Neuronal stem cell (in vitro differentiated cells): ENCODE results near the gene YY1.
A peak's percentile ranks its signal among the peaks of the same experiment; 100 is the strongest.

ENCODE experiments used
- DNase-seq: peaks from one replicate; pipeline ENCODE4 v3.0.0-alpha.2; 2013; ENCODE audit warnings: low spot score
- H2AFZ ChIP-seq: one replicate; pipeline ENCODE4 v1.6.1; 2013; ENCODE audit warnings: mild to moderate bottlenecking, low read length, inconsistent platforms
- H2AK5ac ChIP-seq: 2 replicates; pipeline ENCODE4 v1.6.1; 2013; ENCODE audit warnings: low read depth, mild to moderate bottlenecking, inconsistent platforms, low read length, moderate library complexity, mixed read lengths
- H2BK120ac ChIP-seq: 2 replicates; pipeline ENCODE4 v1.6.1; 2013; ENCODE audit warnings: low read depth, mild to moderate bottlenecking, inconsistent platforms, low read length, moderate library complexity, mixed read lengths
- H2BK12ac ChIP-seq: one replicate; pipeline ENCODE4 v1.6.1; 2013; ENCODE audit warnings: low read length, inconsistent platforms
- H2BK15ac ChIP-seq: 2 replicates; pipeline ENCODE4 v1.6.1; 2013; ENCODE audit warnings: mild to moderate bottlenecking, low read length, inconsistent platforms, mixed read lengths
- H2BK5ac ChIP-seq: one replicate; pipeline ENCODE4 v1.6.1; 2013; ENCODE audit warnings: inconsistent platforms, mild to moderate bottlenecking, low read length, moderate library complexity
- H3K14ac ChIP-seq: one replicate; pipeline ENCODE4 v1.6.1; 2013; ENCODE audit warnings: low read length, inconsistent platforms
- H3K18ac ChIP-seq: 2 replicates; pipeline ENCODE4 v1.6.1; 2013; ENCODE audit warnings: low read length, inconsistent platforms
- H3K23ac ChIP-seq: 2 replicates; pipeline ENCODE4 v1.6.1; 2013; ENCODE audit warnings: low read depth, mild to moderate bottlenecking, mixed read lengths, low read length, inconsistent platforms; ENCODE audit not compliant: poor library complexity
- H3K27ac ChIP-seq: replicated peaks from 3 replicates; pipeline ENCODE4 v1.5.1; 2013; ENCODE audit warnings: low read length, inconsistent platforms
- H3K27me3 ChIP-seq, 3 experiments: 2 replicates each; pipeline ENCODE4 v1.6.1; 2013; ENCODE audit warnings: low read length in 3 of 3, mild to moderate bottlenecking in 2 of 3, inconsistent platforms in 1 of 3, low read depth in 1 of 3, mixed read lengths in 1 of 3, moderate library complexity in 1 of 3; ENCODE audit not compliant: control insufficient read depth in 3 of 3, insufficient read depth in 3 of 3
- H3K36me3 ChIP-seq, 2 donors: replicated peaks in 1 of 2; 2 replicates each; pipeline ENCODE4 v1.6.1; 2013; ENCODE audit warnings: low read length in 2 of 2; ENCODE audit not compliant: control insufficient read depth in 2 of 2, insufficient read depth in 2 of 2
- H3K4ac ChIP-seq: 2 replicates; pipeline ENCODE4 v1.6.1; 2013; ENCODE audit warnings: inconsistent platforms, mild to moderate bottlenecking, low read length, moderate library complexity
- H3K4me1 ChIP-seq, 2 donors: 1 replicate in 1 of 2; 2 replicates in 1 of 2; pipeline ENCODE4 v1.6.1; 2013; ENCODE audit warnings: low read length in 2 of 2, low read depth in 1 of 2; ENCODE audit not compliant: control insufficient read depth in 2 of 2, insufficient read depth in 1 of 2
- H3K4me2 ChIP-seq: one replicate; pipeline ENCODE4 v1.6.1; 2013; ENCODE audit warnings: mild to moderate bottlenecking, low read length, inconsistent platforms; ENCODE audit not compliant: insufficient read depth, poor library complexity, severe bottlenecking
- H3K4me3 ChIP-seq, 2 donors: 2 replicates each; pipeline ENCODE4 v1.5.1; 2013; ENCODE audit warnings: low read length in 2 of 2, mild to moderate bottlenecking in 2 of 2, inconsistent platforms in 1 of 2, moderate library complexity in 1 of 2
- H3K79me1 ChIP-seq: one replicate; pipeline ENCODE4 v1.6.1; 2013; ENCODE audit warnings: low read depth, mild to moderate bottlenecking, inconsistent platforms, low read length, moderate library complexity
- H3K9ac ChIP-seq: one replicate; pipeline ENCODE4 v1.6.1; 2013; ENCODE audit warnings: mild to moderate bottlenecking, low read depth, low read length, inconsistent platforms; ENCODE audit not compliant: poor library complexity
- H3K9me3 ChIP-seq, 2 donors: replicated peaks in 1 of 2; 2 replicates each; pipeline versions ENCODE3 to v1.6.1; 2013; ENCODE audit warnings: low read length in 2 of 2, mild to moderate bottlenecking in 2 of 2, inconsistent platforms in 1 of 2, low read depth in 1 of 2, mixed read lengths in 1 of 2, moderate library complexity in 1 of 2; ENCODE audit not compliant: control insufficient read depth in 2 of 2, insufficient read depth in 1 of 2
- H4K8ac ChIP-seq: one replicate; pipeline ENCODE4 v1.6.1; 2013; ENCODE audit warnings: low read depth, mild to moderate bottlenecking, inconsistent platforms, low read length, moderate library complexity
- H4K91ac ChIP-seq: one replicate; pipeline ENCODE4 v1.6.1; 2013; ENCODE audit warnings: low read length, low read depth, mild to moderate bottlenecking, inconsistent platforms; ENCODE audit not compliant: poor library complexity
- WGBS, 2 donors: extraction: QIAGEN DNeasy Blood & Tissue Kit; methylation state at CpG; one replicate each; pipeline ENCODE4 v1.1.7; 2013; ENCODE audit warnings: missing lambda C conversion rate in 2 of 2, mixed read lengths in 1 of 2; ENCODE audit not compliant: insufficient read length in 2 of 2, insufficient replicate concordance in 1 of 2; ENCODE audit errors: extremely low coverage in 2 of 2; 5-methylcytosine and 5-hydroxymethylcytosine counted together

The YY1 gene

GRCh38 chr14:100290607-100291304, 51.8 kb downstream of the YY1 start:
- Histone ChIP-seq H2AFZ (no peak overlapping the region), H3K4me1 (peaks cover 4 to 6% of the 10 kb centered on the region in 2 donors), H2BK15ac (no peak overlapping the region), H2BK12ac (no peak overlapping the region), H3K36me3 (peaks cover 50 to 61% of the 10 kb centered on the region in 2 donors), H3K27ac (no peak overlapping the region), H3K9ac (peak overlapping the region; percentile 36), H3K27me3 (no peaks in the 10 kb centered on the region), H3K4ac (no peak overlapping the region), H3K9me3 (peaks cover 0 to 1% of the 10 kb centered on the region in 2 donors), H4K91ac (no peak overlapping the region), H3K79me1 (peaks cover 23% of the 10 kb centered on the region), H3K4me2 (no peak overlapping the region), H2AK5ac (no peak overlapping the region), H3K14ac (no peak overlapping the region), H3K4me3 (no peak overlapping the region), H4K8ac (peak overlapping the region; percentile 7), H3K23ac (peak overlapping the region; percentile 7), H2BK120ac (no peak overlapping the region), H3K18ac (peak overlapping the region; percentile 76), H2BK5ac (no peak overlapping the region)
- no CpG with 5 or more reads among the region's 12 CpGs for WGBS, 2 donors
- no peak for DNase-seq

DNA sequence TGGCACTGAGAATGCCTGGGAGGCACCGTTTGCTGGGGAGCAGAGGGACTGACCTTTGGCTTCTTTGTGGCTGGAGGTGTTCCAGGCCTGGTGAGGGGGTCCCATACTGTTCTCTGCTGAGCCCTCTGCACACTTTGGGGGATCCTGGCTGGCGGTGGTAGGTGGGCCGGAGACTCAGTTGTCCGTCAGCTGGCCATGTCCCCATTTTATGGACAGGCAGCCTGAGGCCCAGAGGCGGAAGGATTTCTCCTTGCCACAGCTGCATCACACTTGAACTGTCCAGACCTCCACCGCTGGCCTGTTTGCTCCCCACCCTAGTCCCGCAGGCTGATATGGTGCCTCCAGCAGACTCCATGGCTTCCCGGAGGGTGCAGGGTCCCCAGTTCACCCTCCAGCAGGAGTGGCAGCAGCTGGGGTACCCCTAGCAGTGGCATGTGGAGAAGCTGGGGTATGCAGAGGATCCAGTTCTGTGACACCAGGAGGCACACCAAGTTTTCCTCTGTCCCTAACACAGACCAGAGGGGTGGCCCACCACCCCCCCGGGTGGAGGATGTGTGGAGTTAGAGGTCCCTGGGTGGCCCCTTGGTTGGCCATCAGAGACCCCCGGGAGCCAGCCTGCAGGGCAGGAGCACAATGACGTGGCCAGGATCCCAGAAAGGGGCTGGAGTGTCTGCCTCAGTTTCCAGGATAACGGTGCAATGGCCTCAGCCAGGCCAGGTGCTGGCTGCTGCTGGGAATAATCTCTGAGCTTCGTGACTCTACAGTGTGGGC, 52.5 kb downstream of the YY1 start:
- Histone ChIP-seq H3K9me3 (peaks cover 0 to 1% of the 10 kb centered on the region in 2 donors), H3K18ac (no peak overlapping the region), H2BK120ac (no peak overlapping the region), H3K23ac (peak overlapping the region; percentile 7), H3K14ac (no peak overlapping the region), H2BK15ac (no peak overlapping the region), H3K4me2 (no peak overlapping the region), H4K91ac (no peak overlapping the region), H3K9ac (peak overlapping the region; percentile 36), H3K4me3 (no peak overlapping the region), H2AK5ac (no peak overlapping the region), H2AFZ (no peak overlapping the region), H3K27me3 (no peaks in the 10 kb centered on the region), H3K4me1 (peaks cover 4 to 6% of the 10 kb centered on the region in 2 donors), H2BK5ac (no peak overlapping the region), H3K79me1 (peaks cover 23% of the 10 kb centered on the region), H3K4ac (no peak overlapping the region), H3K36me3 (peaks cover 53 to 67% of the 10 kb centered on the region in 2 donors), H3K27ac (no peak overlapping the region), H2BK12ac (peak overlapping the region; percentile 22), H4K8ac (no peak overlapping the region)
- DNase-seq = no peak
- no CpG with 5 or more reads among the region's 13 CpGs for WGBS, 2 donors

DNA sequence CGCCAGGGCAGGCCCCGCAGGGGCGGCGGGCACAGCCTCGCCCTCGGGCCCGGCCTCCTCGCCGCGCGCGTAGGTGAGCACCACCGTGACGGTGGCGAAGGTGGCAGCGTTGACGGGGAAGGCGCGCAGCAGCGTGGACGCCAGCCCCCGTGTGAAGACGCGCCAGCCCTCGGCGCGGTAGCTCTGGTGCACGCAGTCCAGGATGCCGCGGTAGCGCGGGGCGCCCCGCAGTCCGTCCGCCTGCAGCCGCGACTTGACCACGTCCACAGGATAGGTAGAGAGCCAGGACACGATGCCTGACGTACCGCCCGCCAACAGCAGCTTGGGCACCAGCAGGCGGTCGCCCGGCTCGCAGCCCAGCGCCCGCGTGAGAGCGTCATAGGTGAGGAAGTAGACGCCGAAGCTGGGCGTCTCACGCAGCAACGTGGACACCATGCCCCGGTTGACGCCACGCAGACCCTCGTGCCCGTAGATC, 53.4 kb downstream of the YY1 start:
- H2BK15ac ChIP-seq = no peak overlapping the region
- no CpG with 5 or more reads among the region's 61 CpGs for WGBS, 2 donors
- H3K27me3 ChIP-seq = no peaks in the 10 kb centered on the region
- H4K8ac ChIP-seq = peak overlapping the region; percentile 43
- H3K4ac ChIP-seq = peak overlapping the region; percentile 37
- H3K4me2 ChIP-seq = no peak overlapping the region
- no peak overlapping the region for H3K4me3 ChIP-seq
- peak overlapping the region; percentile 39 for H2BK5ac ChIP-seq
- H2AFZ ChIP-seq = no peak overlapping the region
- H3K27ac ChIP-seq = no peak overlapping the region
- H3K18ac ChIP-seq = no peak overlapping the region
- no peak overlapping the region for H2BK12ac ChIP-seq
- peak overlapping the region; percentile 21 for H3K9ac ChIP-seq
- no peak overlapping the region for H2BK120ac ChIP-seq
- peaks cover 56 to 71% of the 10 kb centered on the region in 2 donors for H3K36me3 ChIP-seq
- peaks cover 0 to 1% of the 10 kb centered on the region in 2 donors for H3K9me3 ChIP-seq
- H3K4me1 ChIP-seq = peaks cover 2 to 6% of the 10 kb centered on the region in 2 donors
- H3K14ac ChIP-seq = no peak overlapping the region
- no peak for DNase-seq
- no peak overlapping the region for H4K91ac ChIP-seq
- H3K23ac ChIP-seq = peak overlapping the region; percentile 80
- peaks cover 26% of the 10 kb centered on the region for H3K79me1 ChIP-seq
- no peak overlapping the region for H2AK5ac ChIP-seq
